ENCODE data around the gene ERF.

GRCh38 chr19:42282819-42283187 is 27.9 kb upstream of the ERF start:
- TF ChIP-seq CTCF (IDR thresholded peaks at IDR 0.05; ENCODE audit: low read depth, low read length, missing input control) (no peak), RAD21 (IDR thresholded peaks at IDR 0.05) (no peak), YY1 (IDR thresholded peaks at IDR 0.05) (no peak), EGR1 (IDR thresholded peaks at IDR 0.05; ENCODE audit: low read depth in 2 of 2) (no peak)
- TF ChIP-seq, protein P1, sequence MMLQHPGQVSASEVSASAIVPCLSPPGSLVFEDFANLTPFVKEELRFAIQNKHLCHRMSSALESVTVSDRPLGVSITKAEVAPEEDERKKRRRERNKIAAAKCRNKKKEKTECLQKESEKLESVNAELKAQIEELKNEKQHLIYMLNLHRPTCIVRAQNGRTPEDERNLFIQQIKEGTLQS (IDR thresholded peaks at IDR 0.05) = no peak
- TF ChIP-seq, protein P2, sequence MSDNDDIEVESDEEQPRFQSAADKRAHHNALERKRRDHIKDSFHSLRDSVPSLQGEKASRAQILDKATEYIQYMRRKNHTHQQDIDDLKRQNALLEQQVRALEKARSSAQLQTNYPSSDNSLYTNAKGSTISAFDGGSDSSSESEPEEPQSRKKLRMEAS (IDR thresholded peaks at IDR 0.05) = no peak
- TF ChIP-seq, protein P3, sequence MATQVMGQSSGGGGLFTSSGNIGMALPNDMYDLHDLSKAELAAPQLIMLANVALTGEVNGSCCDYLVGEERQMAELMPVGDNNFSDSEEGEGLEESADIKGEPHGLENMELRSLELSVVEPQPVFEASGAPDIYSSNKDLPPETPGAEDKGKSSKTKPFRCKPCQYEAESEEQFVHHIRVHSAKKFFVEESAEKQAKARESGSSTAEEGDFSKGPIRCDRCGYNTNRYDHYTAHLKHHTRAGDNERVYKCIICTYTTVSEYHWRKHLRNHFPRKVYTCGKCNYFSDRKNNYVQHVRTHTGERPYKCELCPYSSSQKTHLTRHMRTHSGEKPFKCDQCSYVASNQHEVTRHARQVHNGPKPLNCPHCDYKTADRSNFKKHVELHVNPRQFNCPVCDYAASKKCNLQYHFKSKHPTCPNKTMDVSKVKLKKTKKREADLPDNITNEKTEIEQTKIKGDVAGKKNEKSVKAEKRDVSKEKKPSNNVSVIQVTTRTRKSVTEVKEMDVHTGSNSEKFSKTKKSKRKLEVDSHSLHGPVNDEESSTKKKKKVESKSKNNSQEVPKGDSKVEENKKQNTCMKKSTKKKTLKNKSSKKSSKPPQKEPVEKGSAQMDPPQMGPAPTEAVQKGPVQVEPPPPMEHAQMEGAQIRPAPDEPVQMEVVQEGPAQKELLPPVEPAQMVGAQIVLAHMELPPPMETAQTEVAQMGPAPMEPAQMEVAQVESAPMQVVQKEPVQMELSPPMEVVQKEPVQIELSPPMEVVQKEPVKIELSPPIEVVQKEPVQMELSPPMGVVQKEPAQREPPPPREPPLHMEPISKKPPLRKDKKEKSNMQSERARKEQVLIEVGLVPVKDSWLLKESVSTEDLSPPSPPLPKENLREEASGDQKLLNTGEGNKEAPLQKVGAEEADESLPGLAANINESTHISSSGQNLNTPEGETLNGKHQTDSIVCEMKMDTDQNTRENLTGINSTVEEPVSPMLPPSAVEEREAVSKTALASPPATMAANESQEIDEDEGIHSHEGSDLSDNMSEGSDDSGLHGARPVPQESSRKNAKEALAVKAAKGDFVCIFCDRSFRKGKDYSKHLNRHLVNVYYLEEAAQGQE (IDR thresholded peaks at IDR 0.05) = no peak

Measured in liver (tissue), 3 donors.